Fibroblast of lung (primary cell): ENCODE results near the gene TMC3. TPM values are rescaled to one million over a fixed set of nuclear protein-coding genes. Genes with fewer than 3 reads are reported as not detected.

ENCODE experiments used
- DNase-seq, 2 donors: peaks; one replicate each; pipeline versions ENCODE4 v3.0.0 to v3.0.0-alpha.2; 2010; ENCODE audit warnings: low read depth in 2 of 2
- H2AFZ ChIP-seq: 2 replicates; pipeline ENCODE4 v1.5.1; 2012; ENCODE audit warnings: low read length, control low read depth, inconsistent platforms
- H3K27ac ChIP-seq: 2 replicates; pipeline ENCODE4 v1.5.1; 2011; ENCODE audit warnings: low read length, control low read depth; ENCODE audit not compliant: insufficient read depth
- H3K27me3 ChIP-seq: 2 replicates; pipeline ENCODE4 v1.5.1; 2011; ENCODE audit warnings: mild to moderate bottlenecking, low read length; ENCODE audit not compliant: control insufficient read depth, insufficient read depth
- H3K36me3 ChIP-seq: 2 replicates; pipeline ENCODE4 v1.5.1; 2011; ENCODE audit warnings: low read length; ENCODE audit not compliant: control insufficient read depth, insufficient read depth
- H3K4me1 ChIP-seq: 2 replicates; pipeline ENCODE4 v1.5.1; 2011; ENCODE audit warnings: low read length; ENCODE audit not compliant: control insufficient read depth, insufficient read depth; ENCODE audit errors: extremely low read depth
- H3K4me2 ChIP-seq: 2 replicates; pipeline ENCODE4 v1.5.1; 2011; ENCODE audit warnings: low read length, control low read depth; ENCODE audit not compliant: insufficient read depth; ENCODE audit errors: extremely low read depth
- H3K4me3 ChIP-seq, 4 experiments: fragments of 200-600 bp in 1 of 4; sonication (generic) in 1 of 4; replicated peaks in 1 of 4; 2 replicates each; pipeline ENCODE4 v1.5.1; 2011 to 2016; ENCODE audit warnings: low read length in 4 of 4, low read depth in 3 of 4, mild to moderate bottlenecking in 3 of 4, control low read depth in 2 of 4, inconsistent platforms in 1 of 4, mixed read lengths in 1 of 4; ENCODE audit not compliant: insufficient read depth in 1 of 4; ENCODE audit errors: control extremely low read depth in 1 of 4
- H3K79me2 ChIP-seq: 2 replicates; pipeline ENCODE4 v1.5.1; 2012; ENCODE audit warnings: mild to moderate bottlenecking, low read length, inconsistent platforms; ENCODE audit not compliant: control insufficient read depth, insufficient read depth
- H3K9ac ChIP-seq: 2 replicates; pipeline ENCODE4 v1.5.1; 2011; ENCODE audit warnings: mild to moderate bottlenecking, low read length, control low read depth; ENCODE audit not compliant: insufficient read depth
- H3K9me3 ChIP-seq: 2 replicates; pipeline ENCODE4 v1.5.1; 2012; ENCODE audit warnings: low read depth, low read length; ENCODE audit not compliant: control insufficient read depth, insufficient read depth
- H4K20me1 ChIP-seq: 2 replicates; pipeline ENCODE4 v1.5.1; 2011; ENCODE audit warnings: low read length; ENCODE audit not compliant: control insufficient read depth, insufficient read depth; ENCODE audit errors: extremely low read depth
- CTCF ChIP-seq, 2 donors: IDR thresholded peaks in 1 of 2; conservative IDR thresholded peaks in 1 of 2; 1 replicate in 1 of 2; 2 replicates in 1 of 2; pipeline ENCODE4 v1.5.1; 2011 to 2012; ENCODE audit warnings: low read length in 2 of 2, control low read depth in 1 of 2, inconsistent platforms in 1 of 2, low read depth in 1 of 2, mild to moderate bottlenecking in 1 of 2
- EZH2 ChIP-seq: IDR thresholded peaks from 2 replicates; pipeline ENCODE4 v1.5.1; 2012; ENCODE audit warnings: low read length, control low read depth, mild to moderate bottlenecking; ENCODE audit errors: missing control alignments
- polyA plus RNA-seq, 2 donors: library from polyadenylated mRNA; depleted of rRNA in 1 of 2; stranded (reverse) in 1 of 2; unstranded in 1 of 2; fragments of >200 nt; gene quantifications; 2 replicates each; pipeline ENCODE4 v1.2.1, GENCODE V29; 2011 to 2012; ENCODE audit warnings: missing spikeins in 1 of 2
- total RNA-seq: library from RNA; depleted of rRNA; stranded (reverse); fragments of >200 nt; gene quantifications from 2 replicates; pipeline ENCODE4 v1.2.1, GENCODE V29; 2014

Gene TMC3
- total and polyA plus RNA-seq, 2 donors (not counting 1 experiment from before 2014, with no cell fraction given), result not detected

- no peak for DNase-seq
- H3K4me1 ChIP-seq, result no peaks in the 10 kb centered on the region
- no peak for TF ChIP-seq EZH2
- TF ChIP-seq CTCF (conservative IDR thresholded peaks at IDR 0.05 in 1 of 2, IDR thresholded peaks at IDR 0.05 in 1 of 2; ENCODE audit: low read depth in 1 of 2, low read length in 2 of 2), result no peak
- no peaks in the 10 kb centered on the region for H3K27me3 ChIP-seq
- no peak overlapping the region for H3K4me3 ChIP-seq
- H3K36me3 ChIP-seq, result no peaks in the 10 kb centered on the region
- H3K9ac ChIP-seq, result no peak overlapping the region
- no peak overlapping the region for H3K27ac ChIP-seq
- no peak overlapping the region for H3K4me2 ChIP-seq
- no peaks in the 10 kb centered on the region for H4K20me1 ChIP-seq
- no peak overlapping the region for H2AFZ ChIP-seq
- no peaks in the 10 kb centered on the region for H3K9me3 ChIP-seq
- no peaks in the 10 kb centered on the region for H3K79me2 ChIP-seq
Observed at GRCh38 chr15:81380203-81380602, 6.2 kb upstream of the TMC3 start.

- no peak overlapping the region for H3K4me3 ChIP-seq
- H2AFZ ChIP-seq, result no peak overlapping the region
- no peaks in the 10 kb centered on the region for H3K9me3 ChIP-seq
- H3K36me3 ChIP-seq, result no peaks in the 10 kb centered on the region
- H3K9ac ChIP-seq, result no peak overlapping the region
- H3K27ac ChIP-seq, result no peak overlapping the region
- no peaks in the 10 kb centered on the region for H3K27me3 ChIP-seq
- DNase-seq, result no peak
- TF ChIP-seq CTCF (conservative IDR thresholded peaks at IDR 0.05 in 1 of 2, IDR thresholded peaks at IDR 0.05 in 1 of 2; ENCODE audit: low read depth in 1 of 2, low read length in 2 of 2), result no peak
- TF ChIP-seq EZH2, result no peak
- no peak overlapping the region for H3K4me2 ChIP-seq
- H3K4me1 ChIP-seq, result no peaks in the 10 kb centered on the region
- H3K79me2 ChIP-seq, result no peaks in the 10 kb centered on the region
- no peaks in the 10 kb centered on the region for H4K20me1 ChIP-seq
Observed at GRCh38 chr15:81379269-81379668, 5.3 kb upstream of the TMC3 start.

GRCh38 chr15:81378443-81378842, 4.4 kb upstream of the TMC3 start:
- Histone ChIP-seq H3K9ac (no peak overlapping the region), H3K27ac (no peak overlapping the region), H3K4me3 (no peak overlapping the region), H3K79me2 (no peaks in the 10 kb centered on the region), H3K4me2 (no peak overlapping the region), H3K27me3 (no peaks in the 10 kb centered on the region), H2AFZ (no peak overlapping the region), H3K9me3 (no peaks in the 10 kb centered on the region), H4K20me1 (no peaks in the 10 kb centered on the region), H3K4me1 (no peaks in the 10 kb centered on the region), H3K36me3 (no peaks in the 10 kb centered on the region)
- DNase-seq, result no peak
- TF ChIP-seq EZH2, result no peak
- no peak for TF ChIP-seq CTCF (conservative IDR thresholded peaks at IDR 0.05 in 1 of 2, IDR thresholded peaks at IDR 0.05 in 1 of 2; ENCODE audit: low read depth in 1 of 2, low read length in 2 of 2)
